A549 (cell line): ENCODE measurements around the gene UCKL1. TPM values are rescaled to one million over a fixed set of nuclear protein-coding genes. Genes with fewer than 3 reads are reported as not detected.

Experiments used
- ATAC-seq, 2 experiments: fragments of 200-7000 bp in 1 of 2; fragments of >200 bp in 1 of 2; cut with Nextera tagmentation in 1 of 2; cut with Tn5 transposase in 1 of 2; 3 replicates each; pipeline versions ENCODE4 v1.8.0 to v1.9.1; 2018 to 2020; ENCODE audit warnings: mild to moderate bottlenecking in 1 of 2, moderate library complexity in 1 of 2
- CTCF ChIA-PET: fragments of 300-600 bp; sonication (Branson Sonifier 250); formaldehyde crosslinking; extraction: SDS; loops from one replicate; lab custom pipeline; 2021; ENCODE audit warnings: antibody characterized with exemption, inconsistent platforms; lab: Yijun Ruan, JAX
- POLR2A ChIA-PET: fragments of 350-600 bp; formaldehyde crosslinking; extraction: SDS; loops from one replicate; lab custom pipeline; 2021; ENCODE audit warnings: antibody characterized with exemption, inconsistent platforms; lab: Yijun Ruan, JAX
- DNase-seq, 2 experiments: peaks; one replicate each; pipeline versions ENCODE4 v3.0.0 to v3.0.0-alpha.2; 2011 to 2016; ENCODE audit warnings: low read depth in 1 of 2, low spot score in 1 of 2
- FAIRE-seq: peaks from 2 replicates; lab custom pipeline; 2011; peaks lifted over from hg19 to GRCh38; lab: Jason Lieb, UNC
- H3K27ac ChIP-seq, 2 experiments: fragments of >200 bp; sonication (Bioruptor Twin); formaldehyde crosslinking; 3 replicates each; pipeline ENCODE4 v1.5.1; 2016 to 2017
- H3K4me1 ChIP-seq: fragments of >200 bp; sonication (Bioruptor Twin); formaldehyde crosslinking; 3 replicates; pipeline ENCODE4 v1.6.1; 2016
- H3K4me2 ChIP-seq: fragments of >200 bp; sonication (Bioruptor Twin); formaldehyde crosslinking; 3 replicates; pipeline ENCODE4 v1.6.1; 2016
- H3K4me3 ChIP-seq: fragments of >200 bp; sonication (Bioruptor Twin); formaldehyde crosslinking; 3 replicates; pipeline ENCODE4 v1.5.1; 2016
- H3K9me3 ChIP-seq: fragments of >200 bp; sonication (Bioruptor Twin); formaldehyde crosslinking; 3 replicates; pipeline ENCODE4 v1.6.1; 2016
- BHLHE40 ChIP-seq: IDR thresholded peaks from 2 replicates; pipeline ENCODE4 v1.6.1; 2012; ENCODE audit warnings: low read depth, low read length, inconsistent platforms
- CBX8 ChIP-seq: fragments of 200-600 bp; sonication (generic); IDR thresholded peaks from 2 replicates; pipeline ENCODE4 v1.6.1; 2016
- CEBPB ChIP-seq, 2 experiments: fragments of >200 bp in 1 of 2; sonication (Bioruptor Twin) in 1 of 2; formaldehyde crosslinking in 1 of 2; IDR thresholded peaks; 2 replicates each; pipeline ENCODE4 v1.6.1; 2012 to 2016
- EHF ChIP-seq: fragments of 250-450 bp; sonication (Bioruptor Pico); IDR thresholded peaks from 2 replicates; pipeline ENCODE4 v1.5.0; 2020; ENCODE audit warnings: mild to moderate bottlenecking
- EP300 ChIP-seq, 2 experiments: fragments of >200 bp; sonication (Bioruptor Twin); formaldehyde crosslinking; IDR thresholded peaks; 2 replicates in 1 of 2; 3 replicates in 1 of 2; pipeline ENCODE4 v1.6.1; 2016 to 2017
- FOXS1 ChIP-seq: fragments of 250-450 bp; sonication (Bioruptor Pico); IDR thresholded peaks from 2 replicates; pipeline ENCODE4 v1.5.0; 2020; ENCODE audit warnings: mild to moderate bottlenecking, moderate library complexity
- GATA3 ChIP-seq: IDR thresholded peaks from 2 replicates; pipeline ENCODE4 v1.6.1; 2012; ENCODE audit warnings: borderline replicate concordance
- HOXA7 ChIP-seq: fragments of 250-450 bp; sonication (Bioruptor Pico); IDR thresholded peaks from 2 replicates; pipeline ENCODE4 v1.5.0; 2020; ENCODE audit warnings: mild to moderate bottlenecking, moderate library complexity
- HOXB5 ChIP-seq: fragments of 250-450 bp; sonication (Bioruptor Pico); IDR thresholded peaks from 2 replicates; pipeline ENCODE4 v1.5.0; 2020; ENCODE audit warnings: mild to moderate bottlenecking, moderate library complexity
- MAZ ChIP-seq: fragments of 150-350 bp; IDR thresholded peaks from 2 replicates; pipeline ENCODE4 v1.6.1; 2014; ENCODE audit warnings: antibody characterized with exemption, low read depth, low read length, borderline replicate concordance
- MYC ChIP-seq: IDR thresholded peaks from 2 replicates; pipeline ENCODE4 v1.6.1; 2012; ENCODE audit warnings: mild to moderate bottlenecking, inconsistent platforms, low read length, improper control_type of control experiment, borderline replicate concordance
- NFE2L2 ChIP-seq: fragments of 150-350 bp; conservative IDR thresholded peaks from 2 replicates; pipeline ENCODE4 v1.6.1; 2014; ENCODE audit warnings: low read length
- NR3C1 ChIP-seq: fragments of >200 bp; sonication (Bioruptor Twin); formaldehyde crosslinking; IDR thresholded peaks from 3 replicates; pipeline ENCODE4 v1.6.1; 2017
- RAD21 ChIP-seq, 2 experiments: fragments of >200 bp in 1 of 2; sonication (Bioruptor Twin) in 1 of 2; formaldehyde crosslinking in 1 of 2; IDR thresholded peaks in 1 of 2; conservative IDR thresholded peaks in 1 of 2; 2 replicates in 1 of 2; 3 replicates in 1 of 2; pipeline ENCODE4 v1.6.1; 2012 to 2018; ENCODE audit warnings: inconsistent platforms in 1 of 2
- RCOR1 ChIP-seq: fragments of 150-350 bp; IDR thresholded peaks from 2 replicates; pipeline ENCODE4 v1.6.1; 2014; ENCODE audit warnings: antibody characterized with exemption, low read length, low read depth
- REST ChIP-seq: fragments of 200-600 bp; sonication (generic); IDR thresholded peaks from 2 replicates; pipeline ENCODE4 v1.6.1; 2016; ENCODE audit warnings: antibody characterized with exemption, mild to moderate bottlenecking, moderate library complexity
- TFCP2L1 ChIP-seq: fragments of 250-450 bp; sonication (Bioruptor Pico); IDR thresholded peaks from 2 replicates; pipeline ENCODE4 v1.5.0; 2021; ENCODE audit warnings: mild to moderate bottlenecking
- WGBS: methylation state at CpG from one replicate; pipeline ENCODE4 v1.1.6; 2017; ENCODE audit errors: missing lambda C conversion rate; 5-methylcytosine and 5-hydroxymethylcytosine counted together
- polyA plus RNA-seq, 4 experiments: library from polyadenylated mRNA; depleted of rRNA in 3 of 4; stranded (reverse); fragments of >200 nt; fragmentation: RNase III in 1 of 4; extraction: RNeasy Plus Mini Kit Qiagen cat#74134 plus additional on column Dnase treatment in 1 of 4; gene quantifications; 2 replicates in 3 of 4; 3 replicates in 1 of 4; pipeline ENCODE4 v1.2.3, GENCODE V29; 2011 to 2017
- TF ChIP-seq, protein P1 (sequence below): fragments of 450-650 bp; IDR thresholded peaks from 2 replicates; pipeline ENCODE4 v1.6.1; 2014; ENCODE audit warnings: antibody characterized with exemption
- TF ChIP-seq, protein P2 (sequence below): IDR thresholded peaks from 2 replicates; pipeline ENCODE4 v1.6.1; 2012; ENCODE audit warnings: low read depth, borderline replicate concordance

The UCKL1 gene
- polyA plus RNA-seq, 2 of the 4 experiments (the other 2 are of a cell fraction): 19.1 to 30.4 TPM

DNA sequence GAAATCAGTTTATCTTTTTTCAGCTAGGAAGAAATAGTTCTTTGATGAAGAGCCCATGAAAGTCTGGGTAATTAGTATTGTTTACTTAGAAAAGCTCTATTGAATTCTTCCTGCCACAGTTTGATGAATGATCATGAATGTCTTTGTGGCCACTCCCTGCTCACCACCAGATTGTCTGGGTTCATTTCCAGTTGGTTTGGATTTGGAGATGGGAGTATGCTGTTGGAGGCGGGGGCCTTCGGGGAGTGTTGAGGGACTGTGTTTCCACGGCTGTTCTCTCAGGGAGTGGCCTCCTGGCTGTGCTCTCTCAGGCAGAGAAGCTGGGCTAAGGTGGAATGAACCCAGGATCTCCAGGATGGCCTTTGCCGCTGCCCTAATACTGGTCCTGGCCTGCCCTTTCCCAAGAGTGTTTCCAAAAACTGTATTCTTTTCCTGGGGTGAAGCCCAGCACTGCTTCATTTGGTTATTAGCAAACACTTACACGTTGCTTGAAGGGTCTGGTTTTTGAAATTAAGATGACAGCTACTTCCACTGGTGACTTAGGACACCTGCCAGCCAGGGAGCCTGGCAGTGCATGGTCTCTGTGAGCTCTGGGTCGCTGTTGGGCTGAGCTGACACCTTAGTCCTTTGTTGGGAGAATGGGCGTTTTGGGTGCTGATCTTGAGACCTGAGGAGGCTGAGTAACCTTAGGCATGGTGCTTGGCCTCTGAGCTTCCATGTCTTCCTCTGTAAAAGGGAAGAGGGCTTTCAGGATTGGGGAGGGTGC lies 47.9 kb upstream of the UCKL1 start:
- no peak for ATAC-seq
- TF ChIP-seq CBX8: no peak
- no peak for TF ChIP-seq HOXB5
- TF ChIP-seq, protein P1, sequence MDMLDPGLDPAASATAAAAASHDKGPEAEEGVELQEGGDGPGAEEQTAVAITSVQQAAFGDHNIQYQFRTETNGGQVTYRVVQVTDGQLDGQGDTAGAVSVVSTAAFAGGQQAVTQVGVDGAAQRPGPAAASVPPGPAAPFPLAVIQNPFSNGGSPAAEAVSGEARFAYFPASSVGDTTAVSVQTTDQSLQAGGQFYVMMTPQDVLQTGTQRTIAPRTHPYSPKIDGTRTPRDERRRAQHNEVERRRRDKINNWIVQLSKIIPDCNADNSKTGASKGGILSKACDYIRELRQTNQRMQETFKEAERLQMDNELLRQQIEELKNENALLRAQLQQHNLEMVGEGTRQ: no peak
- TF ChIP-seq MAZ: no peak
- TF ChIP-seq TFCP2L1 (CRISPR knock-in tag): no peak
- no peak for TF ChIP-seq MYC
- no peak for TF ChIP-seq FOXS1 (CRISPR knock-in tag)
- TF ChIP-seq EP300 (IDR thresholded peaks at IDR 0.05): no peak
- TF ChIP-seq CEBPB (IDR thresholded peaks at IDR 0.05): no peak
- TF ChIP-seq BHLHE40: no peak
- TF ChIP-seq GATA3: no peak
- TF ChIP-seq, all 56 proteins: peak for 0
- ChIA-PET CTCF (interaction anchor here (0.7 to 2.5 kb wide), 8 partner anchors 11 to 116 kb away, joined by 3 to 10 read pairs (median 4); partner anchors contain the start of gene PRPF6), POLR2A (no interaction called here)
- no peak overlapping the region for H3K27ac ChIP-seq
- 90% methylated on average over 7 of the region's 7 CpGs for WGBS
- no peaks in the 10 kb centered on the region for H3K4me1 ChIP-seq
- H3K9me3 ChIP-seq: 0 out of 3 replicates have a peak, but pooled peaks cover 6% of the 10 kb centered on the region
- DNase-seq: no peak
- H3K4me2 ChIP-seq: no peak overlapping the region
- H3K4me3 ChIP-seq: no peak overlapping the region
- FAIRE-seq: no peak

GRCh38 chr20:64001607-64002011 lies 45.4 kb upstream of the UCKL1 start:
- WGBS: 94% methylated on average over 11 of the region's 11 CpGs
- POLR2A ChIA-PET: interaction anchor here (0.6 to 1.5 kb wide), 2 partner anchors 17 to 21 kb away, joined by 3 to 4 read pairs; partner anchors contain the start of gene PRPF6
- no peaks in the 10 kb centered on the region for H3K4me1 ChIP-seq
- CTCF ChIA-PET: interaction anchor here (1.1 to 2.6 kb wide), 3 partner anchors 21 to 56 kb away, joined by 3 to 14 read pairs (median 10); partner anchors contain the start of gene PRPF6
- no peak overlapping the region for H3K4me2 ChIP-seq
- TF ChIP-seq, protein P2, sequence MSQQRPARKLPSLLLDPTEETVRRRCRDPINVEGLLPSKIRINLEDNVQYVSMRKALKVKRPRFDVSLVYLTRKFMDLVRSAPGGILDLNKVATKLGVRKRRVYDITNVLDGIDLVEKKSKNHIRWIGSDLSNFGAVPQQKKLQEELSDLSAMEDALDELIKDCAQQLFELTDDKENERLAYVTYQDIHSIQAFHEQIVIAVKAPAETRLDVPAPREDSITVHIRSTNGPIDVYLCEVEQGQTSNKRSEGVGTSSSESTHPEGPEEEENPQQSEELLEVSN: no peak
- TF ChIP-seq RAD21 (conservative IDR thresholded peaks at IDR 0.05 in 1 of 2, IDR thresholded peaks at IDR 0.05 in 1 of 2): no peak
- TF ChIP-seq REST: no peak
- TF ChIP-seq EHF: no peak
- no peak for TF ChIP-seq HOXA7 (CRISPR knock-in tag)
- no peak for TF ChIP-seq RCOR1
- TF ChIP-seq CBX8: no peak
- no peak overlapping the region for H3K4me3 ChIP-seq
- no peaks in the 10 kb centered on the region for H3K9me3 ChIP-seq
- DNase-seq: no peak
- no peak overlapping the region for H3K27ac ChIP-seq
- FAIRE-seq: no peak
- no peak for ATAC-seq

DNA sequence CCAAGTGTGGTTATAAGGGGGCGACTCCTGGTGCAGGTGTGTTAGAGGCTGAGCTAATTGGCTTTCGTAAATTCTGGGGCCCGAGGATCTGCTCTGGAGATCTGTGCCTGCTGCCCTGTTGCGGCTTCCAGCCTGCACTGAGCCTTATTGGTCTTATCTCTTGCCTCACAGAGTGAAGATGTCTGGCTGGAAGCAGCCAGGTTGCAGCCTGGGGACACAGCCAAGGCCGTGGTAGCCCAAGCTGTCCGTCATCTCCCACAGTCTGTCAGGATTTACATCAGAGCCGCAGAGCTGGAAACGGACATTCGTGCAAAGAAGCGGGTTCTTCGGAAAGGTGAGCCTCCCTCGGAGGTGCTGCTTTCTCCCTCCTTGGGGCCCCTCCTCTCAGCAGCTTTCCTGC lies 44.7 kb upstream of the UCKL1 start:
- WGBS: 95% methylated on average over 12 of the region's 12 CpGs
- H3K4me1 ChIP-seq: no peaks in the 10 kb centered on the region
- ChIA-PET POLR2A (interaction anchor here (1.5 kb wide), 1 partner anchor 20 kb away, joined by 4 read pairs; the partner anchor contains the start of gene PRPF6), CTCF (interaction anchor here (1.0 to 2.6 kb wide), 4 partner anchors 14 to 57 kb away, joined by 3 to 14 read pairs (median 4); partner anchors contain the start of gene PRPF6)
- no peak overlapping the region for H3K27ac ChIP-seq
- H3K9me3 ChIP-seq: no peaks in the 10 kb centered on the region
- no peak overlapping the region for H3K4me2 ChIP-seq
- ATAC-seq (peak in 1 of 2 experiments; percentile 25; a peak in 1 of 6 replicates), DNase-seq (no peak), FAIRE-seq (no peak)
- no peak overlapping the region for H3K4me3 ChIP-seq
- TF ChIP-seq CBX8: no peak
- TF ChIP-seq NR3C1: no peak
- no peak for TF ChIP-seq RAD21 (conservative IDR thresholded peaks at IDR 0.05 in 1 of 2, IDR thresholded peaks at IDR 0.05 in 1 of 2)
- no peak for TF ChIP-seq NFE2L2
